GM19239 (cell line): ENCODE results near the gene A1CF.

Experiments
- DNase-seq: peaks from one replicate; pipeline ENCODE4 v3.0.0; 2011; ENCODE audit warnings: low spot score; ENCODE audit not compliant: insufficient read length
- FAIRE-seq: peaks from 2 replicates; lab custom pipeline; 2011; peaks lifted over from hg19 to GRCh38; lab: Jason Lieb, UNC

The A1CF gene

DNA sequence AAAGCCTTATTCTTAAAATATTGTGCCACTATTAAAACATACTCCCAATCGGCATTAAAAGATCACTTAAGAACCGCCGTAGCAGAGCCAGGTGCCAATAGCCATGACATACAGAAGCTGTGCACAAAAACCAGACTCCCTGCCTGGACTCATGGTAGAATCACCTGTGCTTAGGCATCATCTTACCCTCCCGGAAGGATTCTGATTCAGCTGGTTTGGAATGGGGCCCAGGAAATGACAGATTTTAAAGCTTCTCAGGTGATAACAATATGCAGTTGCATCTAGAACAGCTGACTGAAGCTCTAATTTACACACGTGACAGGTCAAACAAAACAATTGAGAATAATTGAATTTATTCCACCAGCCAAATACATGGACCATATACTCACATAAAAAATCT is 10.7 kb downstream of the A1CF start:
- no peak for FAIRE-seq
- DNase-seq = no peak

DNA sequence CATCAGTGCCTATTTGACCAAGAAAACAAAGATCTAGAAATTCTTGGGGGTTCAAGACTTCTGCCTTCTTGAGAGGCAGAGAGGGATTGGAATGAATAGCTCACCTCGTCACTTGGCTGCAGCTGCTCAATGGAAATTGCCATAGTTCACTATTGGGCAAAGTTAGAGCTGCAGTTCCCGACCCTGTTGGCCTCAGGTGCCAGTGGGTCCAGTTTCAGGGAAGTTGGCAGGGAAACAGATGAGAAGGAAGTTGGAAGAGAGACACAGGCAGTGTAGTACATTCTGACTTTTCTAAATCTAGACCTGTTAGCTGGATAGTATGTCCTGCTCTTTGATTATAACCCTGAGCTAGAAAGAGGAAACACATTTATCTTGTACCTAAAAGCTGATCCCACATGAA is 19.1 kb downstream of the A1CF start:
- no peak for FAIRE-seq
- no peak for DNase-seq

DNA sequence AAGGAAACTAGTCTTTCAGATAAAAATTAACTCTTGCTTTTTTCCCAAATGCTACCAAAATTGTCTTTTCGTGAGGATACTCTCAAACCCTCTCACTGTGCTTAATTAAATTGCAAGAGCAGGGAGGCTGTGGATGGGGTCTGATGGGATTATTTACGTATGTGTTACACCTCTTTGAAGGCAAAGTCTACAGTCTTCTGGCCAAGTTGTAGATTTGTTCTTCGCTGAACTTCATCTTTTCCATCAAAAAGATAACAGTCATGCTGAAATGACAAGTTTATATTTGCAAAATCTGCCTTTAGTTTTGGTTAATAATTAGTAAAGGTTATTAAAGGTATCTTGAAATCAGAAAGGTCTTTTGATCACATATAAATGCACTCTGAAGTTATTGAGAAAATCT is 22.7 kb downstream of the A1CF start:
- no peak for DNase-seq
- no peak for FAIRE-seq

DNA sequence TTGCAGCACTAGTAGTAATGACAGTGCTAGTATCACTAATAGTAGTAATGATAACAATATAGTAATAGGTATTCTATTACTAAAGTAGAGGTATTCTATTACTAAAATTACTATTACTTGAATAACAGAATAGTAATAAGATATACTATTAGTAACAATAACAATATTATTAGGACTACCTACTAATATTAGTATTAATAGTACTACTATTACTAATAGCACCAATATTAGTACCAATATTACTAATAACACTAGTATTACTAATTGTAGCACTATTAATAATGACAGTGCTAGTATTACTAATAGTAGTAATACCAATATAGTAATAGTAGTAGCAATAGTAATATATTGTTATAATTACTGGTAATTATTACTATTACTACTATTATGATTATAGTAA is 24.1 kb downstream of the A1CF start:
- DNase-seq (no peak), FAIRE-seq (no peak)

DNA sequence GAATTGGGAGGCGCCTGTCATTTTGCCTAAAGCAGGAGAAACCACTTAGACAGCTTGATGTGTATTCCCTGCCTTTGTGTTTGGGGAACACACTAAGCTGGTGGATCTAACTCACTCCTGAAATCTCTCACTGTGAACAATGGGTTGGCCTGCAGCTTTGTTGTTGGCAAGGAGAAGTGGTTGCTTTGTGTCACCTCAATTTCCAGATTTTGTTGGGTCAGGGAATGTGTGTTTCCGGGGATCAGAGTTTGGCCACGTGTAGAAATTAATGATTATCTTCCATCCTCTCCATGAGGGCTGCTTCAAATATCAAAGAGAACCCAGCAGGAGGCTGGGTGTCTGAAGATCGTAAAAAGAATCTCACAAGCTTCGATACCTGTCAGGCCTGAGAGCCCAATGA is 27.8 kb downstream of the A1CF start:
- no peak for DNase-seq
- no peak for FAIRE-seq

DNA sequence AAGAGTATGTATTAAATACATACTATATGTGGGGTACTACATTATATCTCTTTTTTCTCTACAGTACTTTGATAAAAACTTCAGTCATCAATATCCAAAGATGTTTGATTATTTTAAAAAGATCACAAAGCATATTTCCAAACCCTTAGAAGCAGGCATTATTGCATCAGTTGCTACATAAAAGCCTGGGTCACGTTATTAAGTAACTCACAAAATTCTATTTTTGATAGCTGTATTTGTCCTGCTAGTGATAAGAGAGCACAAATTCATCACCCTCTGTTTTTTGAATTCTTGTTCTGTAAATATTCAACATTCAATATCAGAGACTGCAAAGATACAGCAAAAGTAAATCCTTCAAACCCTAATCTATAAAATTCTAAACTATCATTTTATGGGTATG is 30.0 kb downstream of the A1CF start:
- FAIRE-seq = no peak
- no peak for DNase-seq

DNA sequence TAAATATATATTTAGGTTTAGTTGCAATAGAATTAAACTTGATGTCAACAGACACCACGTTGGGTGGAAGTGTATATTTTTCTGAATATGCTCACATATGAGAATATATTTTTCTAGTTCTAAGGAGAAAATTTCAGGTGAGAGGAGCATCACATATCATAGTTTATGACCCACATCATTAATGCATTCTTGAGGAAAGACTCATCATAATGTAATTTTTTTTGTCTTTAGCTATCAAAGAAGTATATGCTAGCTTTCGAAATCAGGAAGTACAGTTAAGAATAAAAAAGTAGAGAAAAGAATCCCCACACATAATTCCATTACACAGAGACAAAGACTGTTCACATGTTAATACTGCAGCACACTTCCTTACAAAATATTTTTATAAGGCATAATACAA is 30.4 kb downstream of the A1CF start:
- DNase-seq = no peak

DNA sequence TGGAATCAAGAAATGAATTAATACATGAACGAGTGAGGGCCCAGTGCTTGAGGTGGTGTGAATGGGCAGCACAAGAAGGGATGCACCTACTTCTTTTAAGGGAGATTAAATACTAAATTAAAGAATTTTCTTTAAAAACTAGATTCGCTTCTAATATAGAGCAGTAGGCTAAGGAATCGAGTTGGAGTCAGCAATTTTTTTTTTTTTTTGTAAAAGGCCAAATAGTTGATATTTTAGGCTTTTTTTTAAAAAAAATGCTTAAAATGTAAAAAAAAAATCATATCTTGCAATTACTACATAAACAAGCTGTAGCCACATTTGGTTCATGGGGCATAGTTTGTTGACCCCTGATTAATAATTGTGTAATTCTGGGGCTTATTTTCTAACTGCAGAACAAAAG is 31.9 kb downstream of the A1CF start:
- no peak for DNase-seq

More for the DNA sequence above, 30.4 kb downstream of the A1CF start:
- no peak for FAIRE-seq

DNA sequence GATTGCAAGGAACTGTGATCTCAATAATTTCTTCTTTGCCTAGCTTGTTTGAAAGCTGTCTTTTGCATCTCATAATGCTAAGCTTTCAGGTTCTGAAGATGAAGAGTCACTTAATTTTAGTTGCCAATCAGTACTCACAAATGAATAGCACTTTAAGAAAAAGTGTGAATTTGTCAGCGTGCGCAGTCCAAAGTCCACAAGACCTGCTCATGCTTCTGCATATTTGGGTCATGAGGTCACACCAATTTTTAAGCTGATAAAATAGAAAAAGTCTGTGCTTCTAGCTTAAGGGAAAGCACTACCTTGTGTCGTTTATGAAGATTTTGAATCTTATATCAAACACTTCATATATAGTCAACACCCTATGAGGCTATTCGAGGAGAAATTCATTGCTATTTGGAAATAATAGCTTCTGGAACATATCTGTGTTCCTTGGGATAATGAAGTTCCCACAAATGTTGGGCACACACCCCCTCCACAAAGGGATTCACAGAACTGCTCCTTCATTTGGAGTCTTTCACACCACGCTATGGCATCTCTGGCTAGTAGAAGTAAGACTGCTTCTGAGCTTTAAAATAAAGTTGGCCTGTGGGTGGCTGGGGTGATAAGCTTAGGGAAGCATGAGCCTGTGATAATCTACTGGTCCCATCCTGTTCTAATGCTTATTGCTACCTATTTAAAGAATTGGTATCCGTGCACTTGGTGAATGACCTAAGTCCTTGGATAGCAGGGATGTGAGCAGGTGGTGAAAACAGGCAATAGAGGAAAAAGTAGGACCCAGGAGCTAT is 33.3 kb downstream of the A1CF start:
- FAIRE-seq = no peak
- DNase-seq = no peak

More for the DNA sequence above, 31.9 kb downstream of the A1CF start:
- FAIRE-seq = no peak

DNA sequence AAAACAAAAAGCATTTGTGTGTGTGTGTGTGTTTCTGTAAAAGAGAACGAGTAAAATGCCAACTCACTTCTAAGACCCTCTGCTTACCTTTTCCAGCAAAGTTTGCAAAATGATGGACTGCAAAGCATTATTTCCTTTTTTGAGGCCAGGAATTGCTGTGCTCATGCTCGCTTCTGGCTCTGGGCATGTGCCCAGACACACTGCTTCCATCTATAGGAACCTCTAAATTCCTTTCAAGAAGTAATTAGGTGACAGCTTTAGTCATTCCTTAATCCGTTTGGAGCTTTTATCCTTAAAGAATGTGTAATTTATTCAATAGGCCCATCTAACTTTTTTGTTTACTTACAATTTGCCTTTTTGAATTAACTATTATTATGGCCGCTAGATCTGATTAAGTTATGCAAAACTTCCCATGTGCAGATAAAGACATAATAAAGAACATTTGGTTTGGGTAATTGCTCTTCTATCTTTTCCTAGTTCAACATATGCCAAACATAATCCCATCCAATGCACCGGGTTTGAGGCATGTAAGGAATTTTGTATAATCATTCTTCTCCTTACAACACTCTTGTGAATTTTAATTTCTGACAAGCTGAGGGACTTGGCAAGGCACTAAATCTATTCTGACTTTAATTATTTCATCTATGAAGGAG is 34.7 kb downstream of the A1CF start:
- DNase-seq (no peak), FAIRE-seq (no peak)

DNA sequence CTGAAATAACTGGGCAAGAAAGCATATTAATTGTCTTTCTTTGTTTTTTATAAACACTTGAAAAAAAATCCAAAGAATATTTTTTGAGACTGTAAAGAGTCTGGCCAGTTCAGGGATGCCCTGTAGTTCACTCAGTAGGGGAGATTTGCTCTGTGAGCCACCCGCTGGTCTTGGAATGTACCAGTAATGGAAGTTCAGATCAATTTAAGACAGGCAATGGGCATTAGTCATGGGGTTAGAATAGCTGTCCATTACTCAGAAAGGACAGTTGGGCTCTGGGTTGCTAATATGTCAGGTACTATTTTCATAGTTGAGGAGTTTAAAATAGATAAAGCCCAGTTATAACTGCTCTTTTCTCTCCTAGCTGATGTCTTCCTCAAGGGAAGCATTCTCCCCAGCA is 38.7 kb downstream of the A1CF start:
- FAIRE-seq = no peak

DNA sequence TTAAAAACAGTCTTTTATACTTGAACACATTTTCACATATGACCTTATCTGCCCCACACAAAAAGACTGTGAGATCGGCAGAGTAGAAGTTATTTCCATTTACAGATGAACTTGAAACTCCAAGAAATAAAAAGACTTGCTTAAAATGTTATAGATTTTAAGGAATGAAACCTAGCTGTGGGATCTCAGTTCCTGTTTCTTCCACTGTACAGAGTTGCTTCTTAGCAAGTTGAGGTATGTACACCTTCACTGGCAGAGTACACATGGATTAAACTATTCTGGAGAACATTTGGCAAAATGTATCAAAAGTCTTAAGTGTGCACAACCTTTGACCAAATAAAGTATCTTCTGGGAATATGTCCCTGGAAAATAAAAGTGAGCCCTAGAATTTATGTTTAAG is 48.3 kb downstream of the A1CF start:
- no peak for FAIRE-seq
- no peak for DNase-seq

More for the DNA sequence above, 38.7 kb downstream of the A1CF start:
- DNase-seq = no peak

DNA sequence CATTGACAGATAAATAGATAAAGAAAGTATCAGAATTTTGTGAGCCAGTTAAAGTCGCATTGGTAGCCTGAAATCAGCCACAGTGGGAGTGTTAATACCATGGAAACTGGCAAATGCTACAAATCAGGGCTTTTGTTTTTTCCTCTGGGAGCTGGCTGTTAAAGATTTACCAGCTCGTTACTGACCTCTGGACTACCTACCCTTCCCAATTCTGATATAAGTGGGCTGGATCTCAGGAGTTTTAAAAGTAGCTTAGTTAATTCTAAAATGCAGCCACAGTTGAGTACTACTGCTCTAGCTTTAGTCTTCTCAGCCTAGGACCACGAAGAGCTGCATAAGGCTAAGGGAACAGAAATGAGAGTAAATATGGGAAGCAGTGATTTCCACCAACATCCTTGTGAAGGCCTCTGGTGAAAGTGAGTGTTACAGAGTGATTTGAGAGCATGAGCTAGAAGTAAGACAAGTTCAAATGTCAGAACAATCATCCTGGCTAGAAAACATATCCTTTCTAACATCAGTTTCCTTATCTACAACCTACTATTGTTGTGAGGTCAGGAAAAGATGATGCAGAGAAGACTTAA is 53.2 kb downstream of the A1CF start:
- DNase-seq (no peak), FAIRE-seq (no peak)

DNA sequence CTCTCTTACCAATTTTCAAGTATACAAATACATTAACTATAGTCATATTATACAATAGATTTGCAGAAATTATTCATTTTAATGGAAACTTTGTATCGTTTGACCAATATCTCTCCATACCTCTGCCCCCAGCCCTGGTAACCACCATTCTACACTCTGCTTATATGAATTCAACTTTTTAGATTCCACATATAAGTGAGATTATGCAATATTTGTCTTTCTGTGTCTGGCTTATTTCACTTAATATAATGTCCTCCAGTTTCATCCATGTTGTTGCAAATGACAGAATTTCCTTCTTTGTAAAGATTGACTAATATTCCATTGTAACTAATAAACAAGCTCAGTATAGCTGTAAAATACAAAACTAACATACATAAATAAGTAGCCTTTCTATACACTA is 55.4 kb downstream of the A1CF start:
- DNase-seq (no peak), FAIRE-seq (no peak)

DNA sequence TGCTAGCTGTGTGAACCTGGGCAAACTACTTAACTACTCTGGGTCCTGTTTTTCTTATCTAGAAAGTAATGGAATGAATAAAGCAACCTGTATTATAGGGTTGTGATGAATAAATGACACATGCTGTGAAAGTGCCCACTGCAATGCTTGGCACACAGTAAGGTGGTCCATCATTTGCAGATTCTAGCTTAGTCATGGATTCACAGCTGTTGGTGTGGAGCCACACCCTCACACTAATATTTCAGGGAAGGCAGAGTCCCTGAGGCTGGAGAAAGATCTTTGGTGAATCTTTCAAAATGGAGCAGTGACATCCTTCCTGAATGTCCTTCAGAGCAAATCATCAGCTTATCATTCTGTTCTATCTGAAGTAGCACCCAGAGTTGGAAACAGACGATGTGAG is 60.6 kb downstream of the A1CF start:
- FAIRE-seq (no peak), DNase-seq (no peak)

DNA sequence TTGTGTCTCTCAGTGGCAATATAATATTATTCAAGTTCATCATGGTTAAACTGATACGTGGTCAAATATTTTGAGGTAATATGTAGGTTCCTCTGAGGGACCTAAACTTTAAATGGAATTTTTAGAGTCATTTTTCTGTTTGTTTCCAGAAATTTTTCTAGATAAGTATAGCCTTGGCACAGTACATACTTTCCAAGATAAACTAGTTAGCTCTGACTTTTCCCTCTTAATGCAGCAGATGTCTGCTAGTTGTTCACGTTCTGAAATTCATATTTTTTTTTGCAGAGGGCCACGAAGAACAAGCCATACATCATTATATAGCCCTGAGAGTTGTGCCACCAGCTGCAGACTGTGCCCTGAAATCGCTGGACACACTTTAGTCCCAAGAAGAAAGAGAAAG is 61.6 kb downstream of the A1CF start:
- FAIRE-seq = no peak

DNA sequence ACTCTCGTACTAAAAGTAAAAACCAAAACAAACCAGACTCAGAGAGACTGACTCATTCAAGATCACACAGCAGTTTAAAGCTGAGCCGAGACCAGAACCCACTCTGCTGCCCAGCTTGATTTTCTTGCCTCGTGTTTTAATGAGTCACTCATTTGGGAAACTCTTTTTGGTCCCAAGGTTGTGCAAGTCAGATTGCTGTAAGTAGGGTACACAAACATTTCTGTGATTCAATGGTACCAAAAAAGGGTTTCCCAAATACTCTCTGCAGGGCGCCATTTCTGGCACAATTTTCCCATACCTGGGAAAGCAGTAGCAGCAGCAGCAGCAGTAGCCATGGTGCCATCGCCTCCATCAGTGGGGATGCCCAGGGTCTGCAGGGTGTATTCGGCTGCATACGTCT is 75.8 kb downstream of the A1CF start:
- FAIRE-seq = no peak

More for the DNA sequence above, 61.6 kb downstream of the A1CF start:
- no peak for DNase-seq

DNA sequence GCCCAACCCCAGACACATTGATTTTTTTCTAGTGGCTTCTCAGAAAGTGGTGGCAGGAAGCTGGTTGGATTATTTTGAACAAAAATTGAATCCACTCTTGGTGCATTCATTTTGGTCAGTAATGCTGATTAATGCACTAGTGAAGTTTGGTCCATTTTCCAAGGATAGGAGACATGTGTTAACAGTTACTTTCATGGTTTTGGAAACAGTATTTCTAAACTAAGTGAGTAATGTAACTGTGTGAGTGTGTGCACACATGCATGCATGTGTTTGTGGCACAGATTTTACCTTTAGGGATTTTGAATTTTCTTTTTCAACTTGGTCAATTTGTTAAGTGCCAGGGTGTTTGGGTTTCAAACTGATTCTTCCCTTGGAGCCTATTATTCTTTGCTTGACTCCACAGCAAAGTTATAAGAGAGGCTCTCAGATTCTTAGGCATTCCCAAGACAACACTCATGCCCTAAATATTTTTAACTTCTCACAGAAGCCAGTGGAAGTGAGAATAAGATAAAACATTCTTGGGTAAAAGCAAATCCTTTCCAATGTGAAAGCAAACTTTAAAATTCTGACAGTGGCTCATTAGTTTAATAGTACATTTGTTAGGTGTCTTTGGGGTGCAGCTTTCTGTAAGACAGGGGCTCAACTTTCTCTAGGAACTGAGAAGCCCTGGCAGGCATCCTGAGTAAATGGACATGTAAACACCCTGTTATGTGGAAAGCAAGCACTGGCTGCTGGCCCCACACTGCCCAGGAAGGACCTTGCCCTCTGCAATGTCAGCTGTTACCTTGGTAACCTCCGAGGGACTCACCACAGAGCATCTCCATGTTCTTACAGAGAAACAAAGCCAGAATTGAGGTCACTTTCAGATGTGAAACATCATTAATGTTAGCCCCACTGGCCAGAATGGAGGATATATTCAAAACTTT is 77.3 kb downstream of the A1CF start:
- DNase-seq (no peak), FAIRE-seq (no peak)

More for the DNA sequence above, 75.8 kb downstream of the A1CF start:
- no peak for DNase-seq

DNA sequence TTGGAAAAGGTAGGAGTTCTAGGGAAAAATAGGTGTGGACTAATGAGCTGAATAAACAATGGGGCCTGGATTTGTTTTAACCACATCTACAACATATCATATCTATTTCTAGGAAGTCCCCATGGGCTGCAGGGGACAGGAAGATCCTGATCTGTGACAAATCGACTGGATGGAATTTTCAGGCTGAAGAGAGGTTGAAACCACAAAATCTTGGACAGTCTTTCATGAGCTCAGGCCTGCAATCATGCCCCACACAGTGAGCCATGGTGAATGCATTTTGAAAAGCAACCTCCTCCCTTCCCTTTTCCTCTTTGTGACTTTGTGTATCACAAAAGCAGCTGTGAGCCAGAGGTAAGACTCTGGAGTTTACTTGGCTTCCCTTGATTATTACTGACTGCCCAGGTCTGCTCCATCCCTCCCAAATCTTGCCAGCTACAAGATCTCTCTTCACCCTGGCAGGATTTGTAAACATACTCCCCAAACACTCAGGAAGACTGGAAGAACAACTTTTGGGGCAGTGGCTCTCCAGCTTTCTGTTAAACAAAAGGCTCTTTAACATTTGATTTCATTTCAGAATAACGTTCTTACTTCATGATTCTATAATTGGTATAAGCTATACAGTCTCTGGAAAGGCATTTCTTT is 79.3 kb downstream of the A1CF start:
- FAIRE-seq = no peak
- DNase-seq = no peak

DNA sequence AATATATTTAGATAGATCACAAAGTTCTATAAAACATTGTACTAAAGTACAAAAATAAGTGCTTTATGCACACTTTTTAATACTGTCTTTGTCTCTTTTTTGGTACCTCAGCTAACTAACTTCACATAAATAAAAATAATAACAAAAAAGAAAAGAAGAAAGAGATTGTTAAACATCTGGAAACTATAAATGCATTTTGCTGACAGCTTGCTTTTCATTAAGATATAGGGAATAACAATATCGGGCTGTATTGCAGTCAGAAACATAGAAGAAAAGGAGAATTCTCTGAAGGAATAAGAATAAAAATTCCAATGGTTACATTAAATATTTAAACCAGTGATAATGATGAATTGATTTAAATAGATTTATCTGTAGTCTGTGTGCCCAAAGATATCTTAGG is 85.8 kb downstream of the A1CF start:
- DNase-seq (no peak), FAIRE-seq (no peak)
